ENCODE results near the gene PPP3CA.

Gene PPP3CA

GRCh38 chr4:101348367-101348827 lies 1.1 kb upstream of the PPP3CA start:
- Histone ChIP-seq H3K36me3 (ENCODE audit: control insufficient read depth, insufficient read depth, low read length) (no peaks in the 10 kb centered on the region), H3K9me3 (ENCODE audit: control insufficient read depth, insufficient read depth, low read length) (no peaks in the 10 kb centered on the region), H3K27me3 (ENCODE audit: control insufficient read depth, insufficient read depth, low read length) (peaks cover 23% of the 10 kb centered on the region), H3K9ac (ENCODE audit: low read depth, low read length) (peak overlapping the region; percentile 80), H3K4me3 (ENCODE audit: low read depth, low read length) (peak overlapping the region; percentile 91), H3K4me1 (ENCODE audit: control insufficient read depth, insufficient read depth, low read length) (no peaks in the 10 kb centered on the region)

DNA sequence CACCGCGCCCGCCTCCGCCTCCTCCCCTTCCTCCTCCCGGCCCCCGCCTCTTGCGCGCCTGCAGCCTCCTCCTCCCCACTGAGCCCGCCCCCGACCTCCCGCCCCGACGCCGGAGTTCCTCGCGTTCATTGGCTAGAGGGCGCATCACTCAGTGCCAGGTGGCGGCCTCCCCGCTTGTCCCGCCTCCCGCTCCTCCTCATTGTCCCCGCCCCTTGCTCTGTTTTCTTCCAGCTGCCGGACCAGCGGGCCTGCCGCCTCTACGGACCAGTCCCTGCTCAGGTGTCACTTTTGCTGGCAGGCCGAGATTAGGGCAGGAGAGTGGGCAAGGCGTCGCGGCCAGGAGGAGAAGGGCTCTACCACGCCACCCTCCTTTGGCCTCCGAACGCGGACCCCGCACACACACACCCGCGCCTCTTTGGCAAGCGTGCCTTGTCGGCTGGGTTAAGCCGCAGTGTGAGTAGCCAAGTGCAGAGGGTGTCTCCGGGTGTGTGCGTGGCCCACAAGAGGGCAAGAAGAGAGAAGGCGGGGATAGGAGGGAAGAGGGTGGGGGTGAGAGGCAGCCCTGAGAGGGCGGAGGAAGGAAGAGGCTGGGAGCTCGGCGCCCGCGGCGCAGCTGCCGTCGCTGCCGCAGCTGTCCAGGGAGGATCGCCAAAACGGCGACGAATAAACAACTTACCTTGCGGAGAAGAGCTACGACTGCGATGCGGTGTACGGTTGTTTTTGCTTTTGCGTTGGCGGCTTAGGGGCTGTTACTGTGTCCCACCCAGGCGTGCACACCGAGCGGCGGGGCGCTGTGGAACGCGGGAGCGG lies 436 bp upstream of the PPP3CA start:
- peak overlapping the region; percentile 80 for H3K9ac ChIP-seq (ENCODE audit: low read depth, low read length)
- no peaks in the 10 kb centered on the region for H3K36me3 ChIP-seq (ENCODE audit: control insufficient read depth, insufficient read depth, low read length)
- H3K4me1 ChIP-seq (ENCODE audit: control insufficient read depth, insufficient read depth, low read length), result no peaks in the 10 kb centered on the region

GRCh38 chr4:101346351-101347266 lies 717 bp downstream of the PPP3CA start:
- Histone ChIP-seq H3K4me1 (ENCODE audit: control insufficient read depth, insufficient read depth, low read length) (no peaks in the 10 kb centered on the region), H3K27me3 (ENCODE audit: control insufficient read depth, insufficient read depth, low read length) (peaks cover 23% of the 10 kb centered on the region), H3K9ac (ENCODE audit: low read depth, low read length) (peak overlapping the region; percentile 17), H3K4me3 (ENCODE audit: low read depth, low read length) (peak overlapping the region; percentile 62), H3K36me3 (ENCODE audit: control insufficient read depth, insufficient read depth, low read length) (no peaks in the 10 kb centered on the region), H3K9me3 (ENCODE audit: control insufficient read depth, insufficient read depth, low read length) (no peaks in the 10 kb centered on the region)

More for the DNA sequence above, 436 bp upstream of the PPP3CA start:
- H3K27me3 ChIP-seq (ENCODE audit: control insufficient read depth, insufficient read depth, low read length), result peaks cover 23% of the 10 kb centered on the region
- H3K9me3 ChIP-seq (ENCODE audit: control insufficient read depth, insufficient read depth, low read length), result no peaks in the 10 kb centered on the region
- H3K4me3 ChIP-seq (ENCODE audit: low read depth, low read length), result peak overlapping the region; percentile 91

GRCh38 chr4:101345596-101346350 lies 1.6 kb downstream of the PPP3CA start:
- Histone ChIP-seq H3K27me3 (ENCODE audit: control insufficient read depth, insufficient read depth, low read length) (peaks cover 22% of the 10 kb centered on the region), H3K9me3 (ENCODE audit: control insufficient read depth, insufficient read depth, low read length) (no peaks in the 10 kb centered on the region), H3K4me1 (ENCODE audit: control insufficient read depth, insufficient read depth, low read length) (no peaks in the 10 kb centered on the region), H3K36me3 (ENCODE audit: control insufficient read depth, insufficient read depth, low read length) (no peaks in the 10 kb centered on the region), H3K9ac (ENCODE audit: low read depth, low read length) (no peak overlapping the region), H3K4me3 (ENCODE audit: low read depth, low read length) (peak overlapping the region; percentile 52)

DNA sequence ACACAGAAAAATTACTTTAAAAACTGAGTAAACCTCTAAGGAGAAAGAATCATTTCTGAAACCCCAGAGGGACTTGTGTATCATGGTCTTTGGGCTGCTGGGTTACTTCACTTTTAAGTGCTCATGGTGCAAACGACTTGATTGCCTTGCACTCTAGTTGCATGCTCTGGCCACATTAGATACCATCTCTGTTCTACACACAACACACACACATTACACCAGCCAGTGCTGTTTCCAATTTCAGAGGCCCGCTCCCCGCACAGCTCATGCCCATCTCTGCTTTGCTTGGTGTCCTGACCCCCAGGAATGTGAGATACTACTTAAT lies 2.1 kb downstream of the PPP3CA start:
- Histone ChIP-seq H3K4me3 (ENCODE audit: low read depth, low read length) (peak overlapping the region; percentile 52), H3K36me3 (ENCODE audit: control insufficient read depth, insufficient read depth, low read length) (no peaks in the 10 kb centered on the region), H3K9me3 (ENCODE audit: control insufficient read depth, insufficient read depth, low read length) (no peaks in the 10 kb centered on the region), H3K9ac (ENCODE audit: low read depth, low read length) (no peak overlapping the region), H3K4me1 (ENCODE audit: control insufficient read depth, insufficient read depth, low read length) (no peaks in the 10 kb centered on the region), H3K27me3 (ENCODE audit: control insufficient read depth, insufficient read depth, low read length) (peaks cover 17% of the 10 kb centered on the region)

- no peak overlapping the region for H3K4me3 ChIP-seq (ENCODE audit: low read depth, low read length)
- no peak overlapping the region for H3K9ac ChIP-seq (ENCODE audit: low read depth, low read length)
- no peaks in the 10 kb centered on the region for H3K27me3 ChIP-seq (ENCODE audit: control insufficient read depth, insufficient read depth, low read length)
- H3K4me1 ChIP-seq (ENCODE audit: control insufficient read depth, insufficient read depth, low read length), result no peaks in the 10 kb centered on the region
- H3K36me3 ChIP-seq (ENCODE audit: control insufficient read depth, insufficient read depth, low read length), result no peaks in the 10 kb centered on the region
- H3K9me3 ChIP-seq (ENCODE audit: control insufficient read depth, insufficient read depth, low read length), result no peaks in the 10 kb centered on the region
Measured at GRCh38 chr4:101339332-101339731, 8.0 kb downstream of the PPP3CA start.

DNA sequence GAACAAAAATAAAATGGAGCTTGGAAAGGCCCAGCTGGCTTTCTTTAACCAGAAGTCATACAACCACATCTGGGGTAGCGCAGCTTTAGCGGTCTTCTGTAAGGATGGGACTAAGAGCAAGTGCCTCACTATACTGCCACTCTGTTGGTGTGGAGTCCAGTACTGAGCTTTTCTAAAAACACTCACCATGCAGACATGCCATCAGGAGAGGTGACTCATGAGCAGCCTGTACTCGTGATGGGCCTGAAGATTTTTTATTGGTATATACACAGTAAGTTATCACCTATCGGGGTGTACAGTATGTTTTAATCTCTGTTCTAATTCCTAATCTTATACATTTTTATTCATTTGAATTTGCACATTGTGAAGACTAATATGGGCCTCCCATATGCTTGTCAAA lies 9.6 kb downstream of the PPP3CA start:
- Histone ChIP-seq H3K9ac (ENCODE audit: low read depth, low read length) (no peak overlapping the region), H3K4me3 (ENCODE audit: low read depth, low read length) (no peak overlapping the region), H3K27me3 (ENCODE audit: control insufficient read depth, insufficient read depth, low read length) (no peaks in the 10 kb centered on the region), H3K36me3 (ENCODE audit: control insufficient read depth, insufficient read depth, low read length) (no peaks in the 10 kb centered on the region), H3K9me3 (ENCODE audit: control insufficient read depth, insufficient read depth, low read length) (no peaks in the 10 kb centered on the region), H3K4me1 (ENCODE audit: control insufficient read depth, insufficient read depth, low read length) (no peaks in the 10 kb centered on the region)

- Histone ChIP-seq H3K36me3 (ENCODE audit: control insufficient read depth, insufficient read depth, low read length) (no peaks in the 10 kb centered on the region), H3K9ac (ENCODE audit: low read depth, low read length) (no peak overlapping the region), H3K9me3 (ENCODE audit: control insufficient read depth, insufficient read depth, low read length) (no peaks in the 10 kb centered on the region), H3K27me3 (ENCODE audit: control insufficient read depth, insufficient read depth, low read length) (no peaks in the 10 kb centered on the region), H3K4me1 (ENCODE audit: control insufficient read depth, insufficient read depth, low read length) (no peaks in the 10 kb centered on the region), H3K4me3 (ENCODE audit: low read depth, low read length) (no peak overlapping the region)
Measured at GRCh38 chr4:101334963-101335572, 12.3 kb downstream of the PPP3CA start.

- Histone ChIP-seq H3K36me3 (ENCODE audit: control insufficient read depth, insufficient read depth, low read length) (no peaks in the 10 kb centered on the region), H3K4me1 (ENCODE audit: control insufficient read depth, insufficient read depth, low read length) (peaks cover 7% of the 10 kb centered on the region), H3K4me3 (ENCODE audit: low read depth, low read length) (no peak overlapping the region), H3K9ac (ENCODE audit: low read depth, low read length) (no peak overlapping the region), H3K27me3 (ENCODE audit: control insufficient read depth, insufficient read depth, low read length) (no peaks in the 10 kb centered on the region), H3K9me3 (ENCODE audit: control insufficient read depth, insufficient read depth, low read length) (no peaks in the 10 kb centered on the region)
Measured at GRCh38 chr4:101332424-101332823, 14.9 kb downstream of the PPP3CA start.

DNA sequence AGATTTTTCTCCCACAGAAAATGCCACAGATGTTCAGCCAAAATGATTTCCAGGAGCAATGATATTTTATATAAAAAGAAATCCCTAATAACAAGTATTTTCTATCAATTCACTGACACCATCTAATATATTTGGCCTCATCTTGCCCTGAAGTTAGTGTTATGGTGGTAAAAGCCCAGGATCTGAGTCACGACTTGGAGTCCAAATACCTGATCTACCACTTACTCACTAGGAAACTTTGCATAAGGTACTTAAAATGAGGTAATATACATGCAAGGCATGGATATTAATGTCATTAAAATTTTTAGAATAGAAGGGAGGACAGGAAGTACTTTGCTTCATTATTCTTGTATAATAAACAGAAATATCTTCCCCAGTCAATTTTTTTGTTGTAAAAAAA lies 16.3 kb downstream of the PPP3CA start:
- H3K36me3 ChIP-seq (ENCODE audit: control insufficient read depth, insufficient read depth, low read length), result no peaks in the 10 kb centered on the region
- H3K4me3 ChIP-seq (ENCODE audit: low read depth, low read length), result no peak overlapping the region
- no peaks in the 10 kb centered on the region for H3K9me3 ChIP-seq (ENCODE audit: control insufficient read depth, insufficient read depth, low read length)
- H3K27me3 ChIP-seq (ENCODE audit: control insufficient read depth, insufficient read depth, low read length), result no peaks in the 10 kb centered on the region
- no peak overlapping the region for H3K9ac ChIP-seq (ENCODE audit: low read depth, low read length)
- H3K4me1 ChIP-seq (ENCODE audit: control insufficient read depth, insufficient read depth, low read length), result peaks cover 19% of the 10 kb centered on the region

DNA sequence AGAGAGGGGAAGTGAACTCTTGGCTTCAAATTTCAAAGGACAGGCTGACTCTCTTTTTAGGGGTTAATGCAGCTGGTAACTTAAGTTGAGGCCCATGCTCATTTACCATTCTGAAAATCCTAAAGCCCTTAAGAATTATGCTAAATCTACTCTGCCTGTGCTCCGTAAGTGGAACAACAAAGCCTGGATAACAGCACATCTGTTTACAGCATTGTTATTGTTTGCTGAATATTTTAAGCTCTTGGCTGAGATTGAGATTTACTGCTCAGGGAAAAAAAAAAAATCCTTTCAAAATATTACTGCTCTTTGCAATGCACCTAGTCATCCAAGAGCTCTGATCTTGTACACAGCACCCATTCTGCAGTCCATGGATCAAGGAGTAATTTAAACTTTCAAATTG lies 17.7 kb downstream of the PPP3CA start:
- Histone ChIP-seq H3K9ac (ENCODE audit: low read depth, low read length) (no peak overlapping the region), H3K4me3 (ENCODE audit: low read depth, low read length) (no peak overlapping the region), H3K4me1 (ENCODE audit: control insufficient read depth, insufficient read depth, low read length) (peaks cover 30% of the 10 kb centered on the region), H3K9me3 (ENCODE audit: control insufficient read depth, insufficient read depth, low read length) (no peaks in the 10 kb centered on the region), H3K36me3 (ENCODE audit: control insufficient read depth, insufficient read depth, low read length) (no peaks in the 10 kb centered on the region), H3K27me3 (ENCODE audit: control insufficient read depth, insufficient read depth, low read length) (no peaks in the 10 kb centered on the region)
